ENCODE measurements around the gene VPS13A. TPM values are rescaled to one million over a fixed set of nuclear protein-coding genes. Genes with fewer than 3 reads are reported as not detected.

Gene VPS13A
- total and polyA plus RNA-seq, 12 donors: 16.2 to 64.0 (median 32.2) TPM

DNA sequence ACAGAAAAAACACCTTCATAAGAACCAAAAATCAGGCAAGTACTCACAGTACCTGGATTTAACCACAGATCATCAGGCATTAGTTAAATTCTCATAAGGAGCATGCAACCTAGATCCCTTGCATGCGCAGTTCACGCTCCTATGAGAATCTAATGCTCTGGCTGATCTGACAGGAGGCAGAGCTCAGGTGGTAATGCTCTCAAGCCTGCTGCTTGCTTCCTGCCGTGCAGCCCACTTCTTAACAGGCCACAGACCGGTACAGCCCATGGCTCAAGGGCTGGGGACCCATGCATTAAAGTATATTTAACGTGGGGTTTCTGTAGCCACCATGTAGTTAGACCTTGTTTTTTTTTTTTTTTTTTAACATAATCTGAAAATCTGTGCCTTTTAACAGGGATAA lies 147.7 kb downstream of the VPS13A start:
- Histone ChIP-seq H3K4me1 (replicated peaks in 1 of 2) (peaks cover 0 to 7% of the 10 kb centered on the region in 2 donors), H3K36me3 (replicated peaks in 1 of 2) (no peaks in the 10 kb centered on the region), H3K27ac (no peak overlapping the region), H3K9me3 (replicated peaks in 1 of 3) (no peaks in the 10 kb centered on the region), H3K4me3 (no peak overlapping the region), H3K27me3 (no peaks in the 10 kb centered on the region)
- WGBS, 4 donors: 97 to 100% (median 98%) methylated on average over 5 of the region's 5 CpGs
- TF ChIP-seq POLR2A (IDR thresholded peaks at IDR 0.05): no peak
- TF ChIP-seq, protein P1, sequence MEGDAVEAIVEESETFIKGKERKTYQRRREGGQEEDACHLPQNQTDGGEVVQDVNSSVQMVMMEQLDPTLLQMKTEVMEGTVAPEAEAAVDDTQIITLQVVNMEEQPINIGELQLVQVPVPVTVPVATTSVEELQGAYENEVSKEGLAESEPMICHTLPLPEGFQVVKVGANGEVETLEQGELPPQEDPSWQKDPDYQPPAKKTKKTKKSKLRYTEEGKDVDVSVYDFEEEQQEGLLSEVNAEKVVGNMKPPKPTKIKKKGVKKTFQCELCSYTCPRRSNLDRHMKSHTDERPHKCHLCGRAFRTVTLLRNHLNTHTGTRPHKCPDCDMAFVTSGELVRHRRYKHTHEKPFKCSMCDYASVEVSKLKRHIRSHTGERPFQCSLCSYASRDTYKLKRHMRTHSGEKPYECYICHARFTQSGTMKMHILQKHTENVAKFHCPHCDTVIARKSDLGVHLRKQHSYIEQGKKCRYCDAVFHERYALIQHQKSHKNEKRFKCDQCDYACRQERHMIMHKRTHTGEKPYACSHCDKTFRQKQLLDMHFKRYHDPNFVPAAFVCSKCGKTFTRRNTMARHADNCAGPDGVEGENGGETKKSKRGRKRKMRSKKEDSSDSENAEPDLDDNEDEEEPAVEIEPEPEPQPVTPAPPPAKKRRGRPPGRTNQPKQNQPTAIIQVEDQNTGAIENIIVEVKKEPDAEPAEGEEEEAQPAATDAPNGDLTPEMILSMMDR (IDR thresholded peaks at IDR 0.05): no peak
- intact Hi-C loops (cut with DNase I): no loop called here
- DNase-seq: no peak

GRCh38 chr9:77328102-77328501 lies 150.8 kb downstream of the VPS13A start:
- no peak for DNase-seq
- TF ChIP-seq, protein P1 (IDR thresholded peaks at IDR 0.05): no peak
- no peak for TF ChIP-seq POLR2A (IDR thresholded peaks at IDR 0.05)
- H3K9me3 ChIP-seq (replicated peaks in 1 of 3): no peaks in the 10 kb centered on the region
- no peaks in the 10 kb centered on the region for H3K4me1 ChIP-seq (replicated peaks in 1 of 2)
- WGBS, 4 donors: 92 to 100% (median 95%) methylated on average over 1 of the region's 1 CpG
- no peaks in the 10 kb centered on the region for H3K36me3 ChIP-seq (replicated peaks in 1 of 2)
- no peak overlapping the region for H3K4me3 ChIP-seq
- H3K27ac ChIP-seq: no peak overlapping the region
- H3K27me3 ChIP-seq: no peaks in the 10 kb centered on the region
- intact Hi-C loops (cut with DNase I): no loop called here

- Histone ChIP-seq H3K27me3 (no peaks in the 10 kb centered on the region), H3K9me3 (replicated peaks in 1 of 3) (no peaks in the 10 kb centered on the region), H3K36me3 (replicated peaks in 1 of 2) (peaks cover 0 to 17% of the 10 kb centered on the region in 2 donors), H3K27ac (no peak overlapping the region), H3K4me1 (replicated peaks in 1 of 2) (no peaks in the 10 kb centered on the region), H3K4me3 (no peak overlapping the region)
- no peak for DNase-seq
- 95 to 97% (median 96%) methylated on average over 5 of the region's 5 CpGs for WGBS, 4 donors
- intact Hi-C loops (cut with DNase I): no loop called here
- TF ChIP-seq POLR2A (IDR thresholded peaks at IDR 0.05): no peak
- TF ChIP-seq, protein P1 (IDR thresholded peaks at IDR 0.05): no peak
Observed at GRCh38 chr9:77370064-77370463, 192.7 kb downstream of the VPS13A start.

GRCh38 chr9:77374266-77374665 lies 196.9 kb downstream of the VPS13A start:
- H3K27ac ChIP-seq: no peak overlapping the region
- H3K27me3 ChIP-seq: no peaks in the 10 kb centered on the region
- no peak for DNase-seq
- TF ChIP-seq, protein P1 (IDR thresholded peaks at IDR 0.05): no peak
- no peak for TF ChIP-seq POLR2A (IDR thresholded peaks at IDR 0.05)
- no peak overlapping the region for H3K4me3 ChIP-seq
- H3K4me1 ChIP-seq (replicated peaks in 1 of 2): no peaks in the 10 kb centered on the region
- H3K36me3 ChIP-seq (replicated peaks in 1 of 2): peaks cover 0 to 17% of the 10 kb centered on the region in 2 donors
- H3K9me3 ChIP-seq (replicated peaks in 1 of 3): no peaks in the 10 kb centered on the region
- 90 to 96% (median 95%) methylated on average over 3 of the region's 3 CpGs for WGBS, 4 donors
- intact Hi-C loops (cut with DNase I): no loop called here

Data from adrenal gland (tissue), 12 donors.